Loucy (cell line): ENCODE results near the gene AP5Z1.

Experiments used
- H2AFZ ChIP-seq: fragments of 200-600 bp; sonication (generic); 2 replicates; pipeline ENCODE4 v1.6.0; 2016; ENCODE audit warnings: antibody characterized with exemption, mild to moderate bottlenecking, low read length, moderate library complexity
- H3F3A ChIP-seq: fragments of 200-600 bp; 2 replicates; pipeline ENCODE4 v1.6.0; 2016; ENCODE audit warnings: antibody characterized with exemption, low read depth, mild to moderate bottlenecking
- H3K27me3 ChIP-seq: fragments of 200-600 bp; sonication (generic); 2 replicates; pipeline ENCODE4 v1.6.1; 2014; ENCODE audit warnings: low read length, mild to moderate bottlenecking; ENCODE audit not compliant: insufficient read depth, poor library complexity, severe bottlenecking
- H3K36me3 ChIP-seq: fragments of 200-600 bp; sonication (generic); 2 replicates; pipeline ENCODE4 v1.6.1; 2016; ENCODE audit warnings: low read length; ENCODE audit not compliant: insufficient read depth
- H3K4me1 ChIP-seq: fragments of 200-600 bp; sonication (generic); 2 replicates; pipeline ENCODE4 v1.5.1; 2014; ENCODE audit warnings: low read length, mild to moderate bottlenecking; ENCODE audit not compliant: insufficient read depth, poor library complexity, severe bottlenecking
- H3K4me2 ChIP-seq: fragments of 200-600 bp; sonication (generic); 2 replicates; pipeline ENCODE4 v1.6.0; 2014; ENCODE audit warnings: antibody characterized with exemption, low read length, low read depth, mild to moderate bottlenecking; ENCODE audit not compliant: poor library complexity, severe bottlenecking
- H3K4me3 ChIP-seq: fragments of 200-600 bp; sonication (generic); 2 replicates; pipeline ENCODE4 v1.5.1; 2014; ENCODE audit warnings: low read length, mild to moderate bottlenecking, mixed read lengths; ENCODE audit not compliant: poor library complexity, severe bottlenecking
- H3K79me2 ChIP-seq: fragments of 200-600 bp; sonication (generic); 2 replicates; pipeline ENCODE4 v1.6.1; 2014; ENCODE audit warnings: low read length; ENCODE audit not compliant: insufficient read depth
- H3K9ac ChIP-seq: fragments of 200-600 bp; sonication (generic); 2 replicates; pipeline ENCODE4 v1.6.0; 2014; ENCODE audit warnings: mild to moderate bottlenecking, low read depth, low read length, moderate library complexity; ENCODE audit not compliant: poor library complexity, severe bottlenecking
- H3K9me2 ChIP-seq: fragments of 200-600 bp; sonication (generic); replicated peaks from 2 replicates; pipeline ENCODE4 v1.6.1; 2016; ENCODE audit warnings: low read depth, low read length, mixed read lengths
- H3K9me3 ChIP-seq: fragments of 200-600 bp; sonication (generic); 2 replicates; pipeline ENCODE4 v1.6.1; 2014; ENCODE audit warnings: mild to moderate bottlenecking, antibody characterized with exemption, low read length, low read depth; ENCODE audit not compliant: insufficient read depth
- H4K20me1 ChIP-seq: fragments of 200-600 bp; sonication (generic); 2 replicates; pipeline ENCODE4 v1.6.0; 2014; ENCODE audit warnings: antibody characterized with exemption, low read length, mild to moderate bottlenecking; ENCODE audit not compliant: insufficient read depth, poor library complexity, severe bottlenecking
- EZH2phosphoT487 ChIP-seq: fragments of 200-600 bp; IDR thresholded peaks from 2 replicates; pipeline ENCODE4 v1.6.1; 2018; ENCODE audit warnings: antibody characterized with exemption, mild to moderate bottlenecking, moderate library complexity, borderline replicate concordance
- TF ChIP-seq, protein P1 (sequence below): fragments of 200-600 bp; sonication (generic); conservative IDR thresholded peaks from 2 replicates; pipeline ENCODE4 v1.5.1; 2014; ENCODE audit warnings: mild to moderate bottlenecking, antibody characterized with exemption, low read length

The AP5Z1 gene

DNA sequence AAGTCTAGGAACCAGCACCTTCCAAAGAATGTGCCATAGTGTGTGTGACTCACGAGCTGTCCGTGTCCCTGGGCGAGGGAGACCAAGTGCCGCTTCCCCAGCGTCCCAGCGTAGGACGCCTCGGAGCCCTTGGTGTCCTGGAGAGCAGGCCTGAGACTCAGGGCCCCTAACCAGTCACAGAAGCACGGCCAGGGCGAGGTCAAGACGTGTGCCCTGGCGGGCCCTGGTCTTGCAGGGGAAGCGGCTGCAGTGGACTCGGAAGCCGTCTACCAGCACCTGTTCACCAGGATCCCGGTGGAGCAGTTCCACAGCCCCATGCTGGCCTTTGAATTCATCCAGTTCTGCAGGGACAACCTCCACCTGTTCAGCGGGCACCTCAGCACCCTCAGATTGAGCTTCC is 10.6 kb downstream of the AP5Z1 start:
- H3F3A ChIP-seq, result no peaks in the 10 kb centered on the region
- H3K36me3 ChIP-seq, result peaks cover 37% of the 10 kb centered on the region; the same call in 1 of the 2 replicates
- no peak overlapping the region for H3K4me3 ChIP-seq
- H3K9me3 ChIP-seq, result no peaks in the 10 kb centered on the region
- no peaks in the 10 kb centered on the region for H3K9me2 ChIP-seq
- H3K9ac ChIP-seq, result no peak overlapping the region
- TF ChIP-seq, protein P1, sequence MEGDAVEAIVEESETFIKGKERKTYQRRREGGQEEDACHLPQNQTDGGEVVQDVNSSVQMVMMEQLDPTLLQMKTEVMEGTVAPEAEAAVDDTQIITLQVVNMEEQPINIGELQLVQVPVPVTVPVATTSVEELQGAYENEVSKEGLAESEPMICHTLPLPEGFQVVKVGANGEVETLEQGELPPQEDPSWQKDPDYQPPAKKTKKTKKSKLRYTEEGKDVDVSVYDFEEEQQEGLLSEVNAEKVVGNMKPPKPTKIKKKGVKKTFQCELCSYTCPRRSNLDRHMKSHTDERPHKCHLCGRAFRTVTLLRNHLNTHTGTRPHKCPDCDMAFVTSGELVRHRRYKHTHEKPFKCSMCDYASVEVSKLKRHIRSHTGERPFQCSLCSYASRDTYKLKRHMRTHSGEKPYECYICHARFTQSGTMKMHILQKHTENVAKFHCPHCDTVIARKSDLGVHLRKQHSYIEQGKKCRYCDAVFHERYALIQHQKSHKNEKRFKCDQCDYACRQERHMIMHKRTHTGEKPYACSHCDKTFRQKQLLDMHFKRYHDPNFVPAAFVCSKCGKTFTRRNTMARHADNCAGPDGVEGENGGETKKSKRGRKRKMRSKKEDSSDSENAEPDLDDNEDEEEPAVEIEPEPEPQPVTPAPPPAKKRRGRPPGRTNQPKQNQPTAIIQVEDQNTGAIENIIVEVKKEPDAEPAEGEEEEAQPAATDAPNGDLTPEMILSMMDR, result no peak
- TF ChIP-seq EZH2phosphoT487, result no peak
- H3K79me2 ChIP-seq, result no peaks in the 10 kb centered on the region
- no peak overlapping the region for H2AFZ ChIP-seq
- H3K27me3 ChIP-seq, result no peaks in the 10 kb centered on the region
- H3K4me2 ChIP-seq, result no peak overlapping the region
- H4K20me1 ChIP-seq, result no peaks in the 10 kb centered on the region
- H3K4me1 ChIP-seq, result no peaks in the 10 kb centered on the region

DNA sequence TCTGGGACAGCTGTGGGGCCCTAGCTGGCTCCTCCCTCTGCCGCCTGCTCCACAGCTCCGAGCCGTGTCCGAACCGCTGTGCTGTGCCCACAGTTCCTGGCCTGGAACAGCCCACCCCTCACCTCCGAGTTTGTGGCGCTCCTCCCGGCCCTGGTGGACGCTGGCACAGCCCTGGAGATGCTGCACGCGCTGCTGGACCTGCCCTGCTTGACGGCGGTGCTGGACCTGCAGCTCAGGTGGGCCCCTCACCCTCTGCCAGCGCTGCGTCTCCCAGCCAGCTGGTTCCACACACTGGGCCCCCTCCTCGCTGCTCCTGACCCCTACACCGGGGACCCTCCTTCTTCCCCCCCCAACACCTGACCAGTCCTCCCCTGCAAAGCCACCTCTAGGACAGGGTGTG is 12.1 kb downstream of the AP5Z1 start:
- TF ChIP-seq, protein P1, result no peak
- no peak for TF ChIP-seq EZH2phosphoT487
- H3K79me2 ChIP-seq, result no peaks in the 10 kb centered on the region
- H3K36me3 ChIP-seq, result peaks cover 32% of the 10 kb centered on the region; the same call in 1 of the 2 replicates
- H3K9me2 ChIP-seq, result no peaks in the 10 kb centered on the region
- H3K9me3 ChIP-seq, result no peaks in the 10 kb centered on the region
- H2AFZ ChIP-seq, result no peak overlapping the region
- no peaks in the 10 kb centered on the region for H4K20me1 ChIP-seq
- no peaks in the 10 kb centered on the region for H3K27me3 ChIP-seq
- H3K4me1 ChIP-seq, result no peaks in the 10 kb centered on the region
- no peak overlapping the region for H3K4me3 ChIP-seq
- H3F3A ChIP-seq, result no peaks in the 10 kb centered on the region
- H3K4me2 ChIP-seq, result no peak overlapping the region
- H3K9ac ChIP-seq, result no peak overlapping the region

DNA sequence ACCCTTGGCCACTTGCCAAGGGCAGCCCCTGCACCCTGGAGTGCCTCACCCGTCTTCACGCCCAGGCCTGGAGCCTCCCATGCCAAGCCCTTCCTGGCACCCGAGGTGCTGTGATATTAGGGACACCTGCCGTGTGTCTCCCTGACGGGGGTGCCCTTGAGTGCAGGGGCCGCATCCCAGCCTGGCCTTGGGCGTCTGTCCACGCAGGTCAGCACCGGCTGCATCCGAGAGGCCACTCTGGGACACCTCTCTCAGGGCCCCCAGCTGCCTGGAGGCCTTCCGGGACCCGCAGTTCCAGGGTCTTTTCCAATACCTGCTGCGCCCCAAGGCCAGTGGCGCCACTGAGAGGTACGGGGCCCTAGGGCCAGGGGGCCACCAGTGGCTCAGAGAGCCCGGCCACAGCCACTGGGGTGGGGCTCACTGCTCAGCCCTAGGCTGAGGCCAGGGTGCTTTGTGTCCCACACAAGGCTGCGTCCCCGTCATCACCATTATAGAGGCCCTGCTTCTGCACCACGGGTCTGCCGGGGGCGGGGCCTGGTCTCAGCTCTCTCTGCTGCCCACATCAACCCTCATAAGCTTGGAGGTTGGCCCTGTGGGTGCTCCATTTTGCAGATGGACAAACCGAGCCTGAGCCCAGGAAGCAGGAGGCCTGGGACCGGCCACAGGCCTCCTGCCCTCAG is 12.7 kb downstream of the AP5Z1 start:
- Histone ChIP-seq H3K4me3 (no peak overlapping the region), H3K27me3 (no peaks in the 10 kb centered on the region), H3K9me2 (no peaks in the 10 kb centered on the region), H3F3A (no peaks in the 10 kb centered on the region), H2AFZ (no peak overlapping the region), H3K4me2 (no peak overlapping the region), H3K9me3 (no peaks in the 10 kb centered on the region), H3K79me2 (no peaks in the 10 kb centered on the region), H3K9ac (no peak overlapping the region), H3K36me3 (peaks cover 28% of the 10 kb centered on the region; the same call in 1 of the 2 replicates), H3K4me1 (no peaks in the 10 kb centered on the region), H4K20me1 (no peaks in the 10 kb centered on the region)
- TF ChIP-seq, protein P1, result no peak
- no peak for TF ChIP-seq EZH2phosphoT487
